HepG2 (cell line): Measurements from ENCODE around the gene SLC45A2. TPM values are rescaled to one million over a fixed set of nuclear protein-coding genes. Genes with fewer than 3 reads are reported as not detected.
A peak's percentile ranks its signal among the peaks of the same experiment; 100 is the strongest.

Experiments used
- ATAC-seq: fragments of 200-7000 bp; cut with Tn5 transposase; 3 replicates; pipeline ENCODE4 v1.9.1; 2020; ENCODE audit warnings: mild to moderate bottlenecking, moderate library complexity
- BruUV-seq: library from RNA; stranded (reverse); fragments of 400-500 nt; replicated peaks from 2 replicates; lab custom pipeline; 2021; lab: Mats Ljungman, UMichigan
- CTCF ChIA-PET: fragments of 300-600 bp; formaldehyde crosslinking; extraction: SDS; loops from one replicate; lab custom pipeline; 2021; ENCODE audit warnings: low total read pairs, inconsistent platforms, low intra/inter-chr PET ratio; lab: Yijun Ruan, JAX
- POLR2A ChIA-PET: fragments of 350-600 bp; sonication (Branson Sonifier 250); formaldehyde crosslinking; loops from one replicate; lab custom pipeline; 2020; ENCODE audit warnings: antibody characterized with exemption, inconsistent platforms; lab: Yijun Ruan, JAX
- DNase-seq: peaks from one replicate; pipeline ENCODE4 v3.0.0-alpha.2; 2015; ENCODE audit warnings: low spot score
- FAIRE-seq: peaks from 3 replicates; lab custom pipeline; 2011; peaks lifted over from hg19 to GRCh38; lab: Jason Lieb, UNC
- H2AFZ ChIP-seq: one replicate; pipeline ENCODE4 v1.6.1; 2011; ENCODE audit warnings: low read length, inconsistent platforms
- H3K27ac ChIP-seq: fragments of 300-600 bp; 3 replicates; pipeline ENCODE4 v1.8.0; 2011; ENCODE audit warnings: mixed run types, mild to moderate bottlenecking, mixed read lengths, low read length, inconsistent platforms; ENCODE audit not compliant: insufficient read depth; ENCODE audit errors: extremely low read length
- H3K27me3 ChIP-seq, 2 experiments: fragments of 200-600 bp in 1 of 2; 2 replicates in 1 of 2; 3 replicates in 1 of 2; pipeline versions ENCODE4 v1.6.0 to v1.8.0; 2011; ENCODE audit warnings: low read length in 2 of 2, mild to moderate bottlenecking in 2 of 2, moderate library complexity in 2 of 2, inconsistent platforms in 1 of 2; ENCODE audit not compliant: insufficient read depth in 2 of 2, control insufficient read depth in 1 of 2
- H3K36me3 ChIP-seq, 2 experiments: fragments of 200-600 bp in 1 of 2; replicated peaks in 1 of 2; 2 replicates in 1 of 2; 3 replicates in 1 of 2; pipeline versions ENCODE4 v1.5.1 to v1.8.0; 2011; ENCODE audit warnings: low read length in 2 of 2, inconsistent platforms in 1 of 2; ENCODE audit not compliant: insufficient read depth in 2 of 2, control insufficient read depth in 1 of 2
- H3K4me1 ChIP-seq: 2 replicates; pipeline ENCODE4 v1.5.1; 2012; ENCODE audit warnings: low read length, inconsistent platforms; ENCODE audit not compliant: insufficient read depth
- H3K4me2 ChIP-seq: 2 replicates; pipeline ENCODE4 v1.6.0; 2011; ENCODE audit warnings: low read depth, low read length, inconsistent platforms
- H3K4me3 ChIP-seq, 3 experiments: fragments of 200-600 bp in 1 of 3; sonication (generic), shearing (Covaris generic) in 1 of 3; replicated peaks in 1 of 3; 2 replicates each; pipeline ENCODE4 v1.5.1; 2011 to 2016; ENCODE audit warnings: low read length in 3 of 3, inconsistent platforms in 2 of 3, low read depth in 2 of 3, mild to moderate bottlenecking in 2 of 3, control low read depth in 1 of 3, mixed read lengths in 1 of 3; ENCODE audit not compliant: insufficient read depth in 1 of 3
- H3K79me2 ChIP-seq: one replicate; pipeline ENCODE4 v1.6.1; 2011; ENCODE audit warnings: low read length, inconsistent platforms; ENCODE audit not compliant: insufficient read depth
- H3K9ac ChIP-seq: 2 replicates; pipeline ENCODE4 v1.6.0; 2011; ENCODE audit warnings: mild to moderate bottlenecking, low read depth, low read length, inconsistent platforms; ENCODE audit not compliant: insufficient read depth
- H3K9me3 ChIP-seq: 2 replicates; pipeline ENCODE4 v1.5.1; 2012; ENCODE audit warnings: mild to moderate bottlenecking, low read length
- H4K20me1 ChIP-seq: 2 replicates; pipeline ENCODE4 v1.6.0; 2011; ENCODE audit warnings: inconsistent platforms, mild to moderate bottlenecking, low read length, moderate library complexity; ENCODE audit not compliant: insufficient read depth
- DR1 ChIP-seq: sonication (generic); formaldehyde crosslinking; IDR thresholded peaks from 2 replicates; pipeline ENCODE4 v1.8.0; 2021; ENCODE audit warnings: mild to moderate bottlenecking, missing genetic modification reagents, inconsistent platforms
- GTF3A ChIP-seq: sonication (generic); formaldehyde crosslinking; conservative IDR thresholded peaks from 2 replicates; pipeline ENCODE4 v1.4.0; 2020; ENCODE audit warnings: mild to moderate bottlenecking, missing genetic modification reagents
- HMG20B ChIP-seq: conservative IDR thresholded peaks from 2 replicates; pipeline ENCODE4 v1.6.1; 2016; ENCODE audit warnings: missing genetic modification reagents, missing compliant biosample characterization
- HOXA9 ChIP-seq: sonication (generic); formaldehyde crosslinking; IDR thresholded peaks from 2 replicates; pipeline ENCODE4 v1.8.1; 2022; ENCODE audit warnings: missing genetic modification reagents, mild to moderate bottlenecking, moderate library complexity, borderline replicate concordance
- IKZF1 ChIP-seq: fragments of 450-650 bp; IDR thresholded peaks from 2 replicates; pipeline ENCODE4 v1.7.1; 2016
- KLF12 ChIP-seq: sonication (generic); formaldehyde crosslinking; IDR thresholded peaks from 2 replicates; pipeline ENCODE4 v1.4.0; 2020; ENCODE audit warnings: missing genetic modification reagents, borderline replicate concordance
- NCOA5 ChIP-seq: sonication (generic); formaldehyde crosslinking; IDR thresholded peaks from 2 replicates; pipeline ENCODE4 v1.4.0; 2020; ENCODE audit warnings: missing genetic modification reagents
- PTBP1 ChIP-seq: fragments of 200-400 bp; formaldehyde crosslinking; IDR thresholded peaks from 2 replicates; pipeline ENCODE4 v1.6.1; 2018; ENCODE audit warnings: low read length, low read depth; ENCODE audit not compliant: poor library complexity, severe bottlenecking
- RBAK ChIP-seq: sonication (generic); formaldehyde crosslinking; IDR thresholded peaks from 2 replicates; pipeline ENCODE4 v1.5.1; 2020; ENCODE audit warnings: mild to moderate bottlenecking, missing genetic modification reagents
- SNAPC2 ChIP-seq: sonication (generic); formaldehyde crosslinking; IDR thresholded peaks from 2 replicates; pipeline ENCODE4 v1.8.1; 2022; ENCODE audit warnings: mild to moderate bottlenecking, missing genetic modification reagents
- U2AF2 ChIP-seq: fragments of 200-400 bp; formaldehyde crosslinking; IDR thresholded peaks from 2 replicates; pipeline ENCODE4 v1.6.1; 2017; ENCODE audit warnings: low read depth, mild to moderate bottlenecking, low read length
- ZFY ChIP-seq: sonication (generic); formaldehyde crosslinking; IDR thresholded peaks from 2 replicates; pipeline ENCODE4 v1.4.0; 2020; ENCODE audit warnings: missing genetic modification reagents
- ZNF232 ChIP-seq: sonication (generic); formaldehyde crosslinking; IDR thresholded peaks from 2 replicates; pipeline ENCODE4 v1.4.0; 2020; ENCODE audit warnings: missing genetic modification reagents, borderline replicate concordance
- ZNF317 ChIP-seq: sonication (generic); formaldehyde crosslinking; IDR thresholded peaks from 2 replicates; pipeline ENCODE4 v1.5.0; 2020; ENCODE audit warnings: mild to moderate bottlenecking, missing genetic modification reagents
- ZNF383 ChIP-seq: sonication (generic); formaldehyde crosslinking; IDR thresholded peaks from 2 replicates; pipeline ENCODE4 v1.4.0; 2020; ENCODE audit warnings: missing genetic modification reagents, mild to moderate bottlenecking, borderline replicate concordance
- ZNF639 ChIP-seq: conservative IDR thresholded peaks from 2 replicates; pipeline ENCODE4 v1.6.1; 2018; ENCODE audit warnings: missing genetic modification reagents
- ZNF749 ChIP-seq: sonication (generic); formaldehyde crosslinking; IDR thresholded peaks from 2 replicates; pipeline ENCODE4 v1.8.0; 2022; ENCODE audit warnings: mild to moderate bottlenecking, missing genetic modification reagents, moderate library complexity, borderline replicate concordance
- WGBS: methylation state at CpG from one replicate; pipeline ENCODE4 v1.1.6; 2017; ENCODE audit warnings: low lambda C conversion rate; 5-methylcytosine and 5-hydroxymethylcytosine counted together
- in situ Hi-C: cut with HindIII; loops from 2 replicates; pipeline ENCODE4 v1.10.0; 2017; ENCODE audit warnings: low pct_unique_long_range_greater_than_20kb; ENCODE audit not compliant: extremely low pct_ligation_motif_present
- intact Hi-C: fragments of 100-400 bp; cut with micrococcal nuclease; formaldehyde crosslinking; loops from one replicate; pipeline ENCODE4 v1.10.0; 2022; ENCODE audit not compliant: unreplicated experiment
- polyA plus RNA-seq, 8 experiments: library from polyadenylated mRNA; depleted of rRNA in 3 of 8; stranded (reverse) in 7 of 8; unstranded in 1 of 8; fragments of >200 nt; fragmentation: Illumina TruSeq in 4 of 8; extraction: Trizol in 4 of 8; gene quantifications; 2 replicates each; pipeline versions ENCODE4 v1.2.1 to v1.2.3, GENCODE V29; 2011 to 2016; ENCODE audit warnings: low read depth in 4 of 8, missing spikeins in 1 of 8, mixed read lengths in 1 of 8; ENCODE audit not compliant: insufficient read depth in 1 of 8
- total RNA-seq, 5 experiments: library from RNA; depleted of rRNA; stranded (reverse); fragments of >200 nt; fragmentation: Illumina TruSeq; extraction: Trizol; gene quantifications; 2 replicates each; pipeline ENCODE4 v1.2.3, GENCODE V29; 2016; ENCODE audit warnings: low read depth in 1 of 5

Gene SLC45A2
- total and polyA plus RNA-seq, 2 of the 13 experiments (the other 11 are each of a cell fraction or from before 2014, with no cell fraction given) = 0.22 to 0.24 TPM

- H3K27me3 ChIP-seq = no peaks in the 10 kb centered on the region; a peak in 1 of 5 replicates
- H2AFZ ChIP-seq = no peak overlapping the region
- H3K27ac ChIP-seq = peak overlapping the region; percentile 99
- peaks cover 14% of the 10 kb centered on the region for H3K79me2 ChIP-seq
- ChIA-PET CTCF (no interaction called here), POLR2A (no interaction called here)
- in situ Hi-C loops = no loop called here
- 96% methylated on average over 1 of the region's 1 CpG for WGBS
- BruUV-seq = no TSS peak
- no peak for FAIRE-seq
- DNase-seq = no peak
- peaks cover 51% of the 10 kb centered on the region for H3K4me1 ChIP-seq
- H3K9ac ChIP-seq = no peak overlapping the region
- no peak for ATAC-seq
- peak overlapping the region in 1 of 3 experiments; percentile 87; a peak in 1 of 6 replicates for H3K4me3 ChIP-seq
- H3K4me2 ChIP-seq = peak overlapping the region; percentile 98
- 0 out of 5 replicates have a peak, but pooled peaks cover 0 to 4% of the 10 kb centered on the region in 2 experiments for H3K36me3 ChIP-seq
- no peaks in the 10 kb centered on the region for H3K9me3 ChIP-seq
- no peak for TF ChIP-seq ZFY (CRISPR knock-in tag)
- TF ChIP-seq IKZF1 = no peak
- no peak for TF ChIP-seq ZNF749 (CRISPR knock-in tag)
- no peak for TF ChIP-seq ZNF639
- TF ChIP-seq HMG20B (CRISPR knock-in tag) = no peak
- no peak for TF ChIP-seq ZNF232 (CRISPR knock-in tag)
- TF ChIP-seq U2AF2 = no peak
- no peak for TF ChIP-seq KLF12 (CRISPR knock-in tag)
- no peak for TF ChIP-seq RBAK (CRISPR knock-in tag)
- TF ChIP-seq PTBP1 = no peak
- no peak for TF ChIP-seq GTF3A
- no peak for TF ChIP-seq HOXA9 (CRISPR knock-in tag)
- TF ChIP-seq DR1 (CRISPR knock-in tag) = no peak
- no peak for TF ChIP-seq ZNF317 (CRISPR knock-in tag)
- TF ChIP-seq NCOA5 = no peak
- no peak for TF ChIP-seq SNAPC2 (CRISPR knock-in tag)
- no peak for TF ChIP-seq ZNF383 (CRISPR knock-in tag)
- no peaks in the 10 kb centered on the region for H4K20me1 ChIP-seq
- intact Hi-C loops = loop anchor here (2.0 kb wide), 2 partner anchors 25 to 905 kb away; partner anchors contain the start of genes BRIX1 and RAD1
Measured at GRCh38 chr5:34009610-34010009, 25.1 kb upstream of the SLC45A2 start.
